Measurements from ENCODE around the gene CPT1B. TPM values are rescaled to one million over a fixed set of nuclear protein-coding genes. Genes with fewer than 3 reads are reported as not detected.

CPT1B gene
- total and polyA plus RNA-seq, 2 donors (not counting 1 experiment from before 2014, with no cell fraction given) = 55.0 to 109 TPM

DNA sequence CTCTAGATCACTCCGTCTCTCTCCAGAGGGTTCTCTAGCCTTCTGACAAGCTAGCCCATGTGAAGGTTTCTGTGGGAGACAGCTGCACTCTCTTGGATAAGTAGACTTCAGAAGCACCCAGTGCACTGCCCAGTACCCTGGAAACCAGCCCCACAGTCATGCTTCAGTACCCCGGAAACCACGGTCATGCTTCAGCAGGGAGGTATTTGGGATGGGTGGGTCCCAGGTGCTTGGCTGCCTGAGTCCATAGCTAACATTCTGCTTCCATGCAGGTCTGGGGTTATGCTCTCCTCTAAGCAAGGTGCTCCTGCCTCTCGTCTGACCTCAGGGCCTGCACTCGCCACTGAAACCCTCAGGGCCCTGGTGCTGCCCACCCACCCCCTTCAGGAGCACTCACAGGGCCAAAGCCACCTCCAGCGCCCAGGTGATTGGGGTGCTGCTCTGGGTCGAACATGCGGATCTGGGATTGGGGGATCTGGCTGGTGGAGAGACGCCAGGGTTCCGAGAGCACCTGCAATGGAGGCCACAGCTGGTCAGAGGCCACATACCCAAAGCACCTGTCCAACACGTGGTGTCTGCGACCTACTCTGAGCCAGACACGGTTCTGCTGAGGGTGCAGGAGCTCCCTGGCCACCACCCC is 8.2 kb downstream of the CPT1B start:
- intact Hi-C loops (cut with micrococcal nuclease) = no loop called here
- Mint-ChIP-seq H3K27ac (no peak overlapping the region), H3K4me1 (peaks cover 14% of the 10 kb centered on the region), H3K9me3 (ENCODE audit: insufficient read depth) (no peaks in the 10 kb centered on the region), H3K27me3 (no peaks in the 10 kb centered on the region), H3K4me3 (no peak overlapping the region)
- ATAC-seq (ENCODE audit: low read depth) (no peak), DNase-seq (no peak)
- WGBS (ENCODE audit: insufficient coverage) = 87% methylated on average over 12 of the region's 13 CpGs
- no peaks in the 10 kb centered on the region for H3K79me2 ChIP-seq (ENCODE audit: control insufficient read depth, insufficient read depth, low read length)
- no peaks in the 10 kb centered on the region for H3K9me3 ChIP-seq (ENCODE audit: control extremely low read depth in 1 of 3, control insufficient read depth in 2 of 3, insufficient read depth in 1 of 3, low read length in 2 of 3)
- ChIA-PET CTCF (interaction anchor here (1.0 to 1.4 kb wide), 2 partner anchors 44 to 51 kb away, joined by 3 to 4 read pairs; no protein-coding TSS in a partner anchor), POLR2A (interaction anchor here (0.9 to 1.0 kb wide), 2 partner anchors 44 to 51 kb away, joined by 3 to 4 read pairs; partner anchors contain the start of gene SCO2)
- H3K9ac ChIP-seq (ENCODE audit: low read length) = no peak overlapping the region
- no peak for TF ChIP-seq EZH2 (IDR thresholded peaks at IDR 0.05; ENCODE audit: borderline replicate concordance, insufficient read depth, low read depth, low read length, poor library complexity, severe bottlenecking)
- TF ChIP-seq, protein P1, sequence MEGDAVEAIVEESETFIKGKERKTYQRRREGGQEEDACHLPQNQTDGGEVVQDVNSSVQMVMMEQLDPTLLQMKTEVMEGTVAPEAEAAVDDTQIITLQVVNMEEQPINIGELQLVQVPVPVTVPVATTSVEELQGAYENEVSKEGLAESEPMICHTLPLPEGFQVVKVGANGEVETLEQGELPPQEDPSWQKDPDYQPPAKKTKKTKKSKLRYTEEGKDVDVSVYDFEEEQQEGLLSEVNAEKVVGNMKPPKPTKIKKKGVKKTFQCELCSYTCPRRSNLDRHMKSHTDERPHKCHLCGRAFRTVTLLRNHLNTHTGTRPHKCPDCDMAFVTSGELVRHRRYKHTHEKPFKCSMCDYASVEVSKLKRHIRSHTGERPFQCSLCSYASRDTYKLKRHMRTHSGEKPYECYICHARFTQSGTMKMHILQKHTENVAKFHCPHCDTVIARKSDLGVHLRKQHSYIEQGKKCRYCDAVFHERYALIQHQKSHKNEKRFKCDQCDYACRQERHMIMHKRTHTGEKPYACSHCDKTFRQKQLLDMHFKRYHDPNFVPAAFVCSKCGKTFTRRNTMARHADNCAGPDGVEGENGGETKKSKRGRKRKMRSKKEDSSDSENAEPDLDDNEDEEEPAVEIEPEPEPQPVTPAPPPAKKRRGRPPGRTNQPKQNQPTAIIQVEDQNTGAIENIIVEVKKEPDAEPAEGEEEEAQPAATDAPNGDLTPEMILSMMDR (IDR thresholded peaks at IDR 0.05) = no peak
- H3K4me2 ChIP-seq (replicated peaks; ENCODE audit: low read depth, low read length, poor library complexity, severe bottlenecking) = peak overlapping the region; percentile 22
- H3K36me3 ChIP-seq (replicated peaks in 1 of 2; ENCODE audit: control extremely low read depth in 1 of 2, control insufficient read depth in 1 of 2, extremely low read depth in 1 of 2, insufficient read depth in 2 of 2, low read length in 1 of 2) = peaks cover 0 to 23% of the 10 kb centered on the region in 2 experiments
- H4K20me1 ChIP-seq (ENCODE audit: control insufficient read depth, insufficient read depth, low read length, poor library complexity, severe bottlenecking) = no peaks in the 10 kb centered on the region
- no peak overlapping the region for H2AFZ ChIP-seq (ENCODE audit: insufficient read depth, low read depth, low read length, poor library complexity, severe bottlenecking)
- H3K4me1 ChIP-seq (ENCODE audit: control insufficient read depth in 2 of 2, insufficient read depth in 2 of 2, low read length in 2 of 2) = peaks cover 0 to 11% of the 10 kb centered on the region in 2 donors
- no peak overlapping the region for H3K27ac ChIP-seq (ENCODE audit: low read length in 2 of 2)
- H3K27me3 ChIP-seq (replicated peaks in 1 of 4; ENCODE audit: control extremely low read depth in 1 of 4, control insufficient read depth in 3 of 4, insufficient read depth in 4 of 4, low read length in 3 of 4) = no peaks in the 10 kb centered on the region
- H3K4me3 ChIP-seq (ENCODE audit: control extremely low read depth in 1 of 5, extremely low read depth in 1 of 5, insufficient read depth in 1 of 5, low read depth in 2 of 5, low read length in 4 of 5) = no peak overlapping the region

DNA sequence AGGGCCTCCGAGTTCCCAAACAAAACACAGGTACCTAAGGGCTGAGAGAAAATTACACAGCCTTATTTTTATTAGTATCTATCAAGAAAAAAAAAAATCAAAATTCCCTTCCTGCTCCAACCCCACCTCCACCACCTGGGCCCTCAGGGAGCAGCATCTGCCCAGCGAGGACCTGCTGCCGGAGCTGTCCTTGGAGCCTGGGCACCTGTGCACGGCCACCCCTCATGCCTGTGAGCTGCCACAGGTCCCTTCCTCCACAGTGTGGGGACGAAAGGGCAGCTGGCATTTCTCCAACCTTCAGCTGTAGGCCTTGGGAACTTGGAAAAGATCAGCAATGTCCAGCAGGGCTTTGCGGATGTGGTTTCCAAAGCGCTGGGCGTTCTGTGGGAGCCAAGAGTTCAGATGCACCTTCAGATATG is 9.2 kb downstream of the CPT1B start:
- Histone ChIP-seq H3K9me3 (ENCODE audit: control extremely low read depth in 1 of 3, control insufficient read depth in 2 of 3, insufficient read depth in 1 of 3, low read length in 2 of 3) (no peaks in the 10 kb centered on the region), H3K4me2 (replicated peaks; ENCODE audit: low read depth, low read length, poor library complexity, severe bottlenecking) (no peak overlapping the region), H3K79me2 (ENCODE audit: control insufficient read depth, insufficient read depth, low read length) (no peaks in the 10 kb centered on the region), H3K27me3 (replicated peaks in 1 of 4; ENCODE audit: control extremely low read depth in 1 of 4, control insufficient read depth in 3 of 4, insufficient read depth in 4 of 4, low read length in 3 of 4) (no peaks in the 10 kb centered on the region), H3K4me3 (ENCODE audit: control extremely low read depth in 1 of 5, extremely low read depth in 1 of 5, insufficient read depth in 1 of 5, low read depth in 2 of 5, low read length in 4 of 5) (no peak overlapping the region), H3K36me3 (replicated peaks in 1 of 2; ENCODE audit: control extremely low read depth in 1 of 2, control insufficient read depth in 1 of 2, extremely low read depth in 1 of 2, insufficient read depth in 2 of 2, low read length in 1 of 2) (peaks cover 0 to 23% of the 10 kb centered on the region in 2 experiments), H3K9ac (ENCODE audit: low read length) (no peak overlapping the region), H3K4me1 (ENCODE audit: control insufficient read depth in 2 of 2, insufficient read depth in 2 of 2, low read length in 2 of 2) (peaks cover 0 to 11% of the 10 kb centered on the region in 2 donors), H3K27ac (ENCODE audit: low read length in 2 of 2) (no peak overlapping the region), H4K20me1 (ENCODE audit: control insufficient read depth, insufficient read depth, low read length, poor library complexity, severe bottlenecking) (no peaks in the 10 kb centered on the region), H2AFZ (ENCODE audit: insufficient read depth, low read depth, low read length, poor library complexity, severe bottlenecking) (no peak overlapping the region)
- peaks cover 14% of the 10 kb centered on the region for H3K4me1 Mint-ChIP-seq
- no peaks in the 10 kb centered on the region for H3K9me3 Mint-ChIP-seq (ENCODE audit: insufficient read depth)
- no peak for ATAC-seq (ENCODE audit: low read depth)
- ChIA-PET CTCF (interaction anchor here (1.0 to 1.4 kb wide), 3 partner anchors 21 to 52 kb away, joined by 3 to 4 read pairs (median 3); no protein-coding TSS in a partner anchor), POLR2A (interaction anchor here (0.9 kb wide), 1 partner anchor 43 kb away, joined by 3 read pairs; the partner anchor contains the start of gene SCO2)
- TF ChIP-seq EZH2 (IDR thresholded peaks at IDR 0.05; ENCODE audit: borderline replicate concordance, insufficient read depth, low read depth, low read length, poor library complexity, severe bottlenecking) = no peak
- TF ChIP-seq, protein P1 (IDR thresholded peaks at IDR 0.05) = no peak
- DNase-seq = no peak
- H3K27ac Mint-ChIP-seq = no peak overlapping the region
- no peaks in the 10 kb centered on the region for H3K27me3 Mint-ChIP-seq
- intact Hi-C loops (cut with micrococcal nuclease) = no loop called here
- H3K4me3 Mint-ChIP-seq = no peak overlapping the region
- WGBS (ENCODE audit: insufficient coverage) = 92% methylated on average over 7 of the region's 8 CpGs
